ENCODE measurements around the gene NPAS3.

The NPAS3 gene

DNA sequence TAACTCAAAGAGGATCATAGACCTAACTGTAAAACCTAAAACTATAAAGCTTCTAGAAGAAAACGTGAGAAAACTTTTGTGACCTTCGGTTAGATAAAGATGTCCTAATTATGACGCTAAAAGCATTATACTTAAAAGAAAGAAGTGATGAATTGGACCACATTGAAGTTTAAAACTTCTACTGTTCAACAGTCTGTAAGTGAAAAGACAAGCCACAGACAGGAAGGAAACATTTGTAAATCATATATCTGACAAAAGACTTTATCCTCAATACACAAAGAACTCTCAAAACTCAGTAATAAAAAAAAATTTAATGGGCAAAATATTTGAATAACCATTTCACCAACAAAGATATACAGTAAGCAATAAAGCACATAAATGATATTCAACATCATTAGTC is 667.9 kb downstream of the NPAS3 start:
- in situ Hi-C loops (cut with MboI; ENCODE audit: low sequenced_read_pairs) = no loop called here

DNA sequence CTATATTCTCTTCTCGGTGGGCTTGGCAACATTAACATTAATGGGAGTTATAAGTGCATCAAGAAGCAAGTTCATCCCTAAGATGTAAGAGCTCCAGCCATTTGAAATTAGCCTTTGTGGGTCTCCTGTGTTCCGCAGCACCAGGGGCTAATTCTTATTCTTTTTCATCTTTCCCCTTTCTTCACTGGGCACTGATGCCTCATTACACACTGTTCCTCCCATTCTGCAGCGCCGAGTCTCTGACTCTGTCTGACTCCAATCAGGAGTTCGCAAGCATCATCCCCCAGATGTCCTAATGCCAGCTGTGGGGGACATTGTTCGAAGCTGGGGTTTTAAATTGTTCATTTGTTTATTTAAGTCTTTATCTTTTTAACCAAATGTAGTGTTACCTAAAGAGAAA is 670.9 kb downstream of the NPAS3 start:
- in situ Hi-C loops (cut with MboI; ENCODE audit: low sequenced_read_pairs) = no loop called here

DNA sequence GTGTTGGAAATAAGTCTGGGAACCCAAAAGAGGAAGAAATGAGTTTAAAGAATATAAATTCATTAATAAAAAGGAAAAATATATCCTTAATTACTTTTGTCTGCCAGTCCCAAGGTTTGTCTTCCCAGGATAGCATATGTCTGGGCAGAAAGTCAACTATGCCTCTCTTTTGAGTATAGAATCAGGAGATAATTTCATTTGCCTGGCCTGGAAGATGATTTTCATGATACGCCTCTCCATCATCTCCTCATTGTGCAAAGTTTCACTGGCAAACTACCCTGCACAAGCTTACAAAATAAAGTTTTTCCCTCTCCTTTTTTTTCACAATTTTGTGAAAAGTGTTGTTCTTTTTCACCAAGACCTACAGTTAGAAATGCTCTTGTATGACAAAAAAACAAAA is 671.4 kb downstream of the NPAS3 start:
- in situ Hi-C loops (cut with MboI; ENCODE audit: low sequenced_read_pairs) = no loop called here

- in situ Hi-C loops (cut with MboI; ENCODE audit: low sequenced_read_pairs) = no loop called here
Measured at GRCh38 chr14:33611405-33612196, 672.9 kb downstream of the NPAS3 start.

DNA sequence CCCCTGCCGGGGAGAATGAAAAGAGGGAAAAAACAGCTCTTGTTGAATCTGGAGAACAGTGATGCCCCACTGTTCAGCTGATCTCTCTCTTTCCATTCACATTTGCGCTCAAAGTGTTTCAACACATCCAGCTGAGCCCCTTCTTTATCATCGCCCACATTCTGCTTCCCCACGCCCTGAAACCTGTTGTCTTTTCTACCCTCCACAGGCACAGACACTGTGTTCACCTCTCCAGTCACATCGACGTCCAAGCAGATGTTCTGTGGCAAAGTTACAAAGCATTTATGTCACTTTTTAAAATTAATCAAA is 673.5 kb downstream of the NPAS3 start:
- in situ Hi-C loops (cut with MboI; ENCODE audit: low sequenced_read_pairs) = no loop called here

DNA sequence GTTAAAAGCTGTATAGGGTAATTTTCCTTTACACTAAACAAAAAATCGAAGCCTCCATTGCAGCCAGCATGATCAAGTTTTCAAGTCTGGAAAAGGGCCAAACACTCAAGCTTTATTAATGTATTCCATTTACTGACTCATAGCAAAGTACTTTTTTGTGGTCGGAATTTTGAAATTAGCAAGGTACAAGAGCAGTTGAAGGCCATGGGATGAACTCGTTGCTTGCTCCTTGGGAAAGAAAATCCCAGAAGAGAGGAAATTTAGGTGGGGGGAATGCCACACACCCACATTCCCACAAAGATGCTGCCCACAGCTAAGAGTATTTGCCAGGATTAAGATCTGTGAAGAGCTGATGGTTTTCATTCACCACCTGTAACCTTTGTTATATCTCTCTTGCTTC is 678.5 kb downstream of the NPAS3 start:
- in situ Hi-C loops (cut with MboI; ENCODE audit: low sequenced_read_pairs) = no loop called here

- in situ Hi-C loops (cut with MboI; ENCODE audit: low sequenced_read_pairs) = no loop called here
Measured at GRCh38 chr14:33618361-33619105, 679.9 kb downstream of the NPAS3 start.

- in situ Hi-C loops (cut with MboI; ENCODE audit: low sequenced_read_pairs) = no loop called here
Measured at GRCh38 chr14:33622496-33622895, 683.8 kb downstream of the NPAS3 start.

GRCh38 chr14:33629792-33630191 is 691.1 kb downstream of the NPAS3 start:
- in situ Hi-C loops (cut with MboI; ENCODE audit: low sequenced_read_pairs) = no loop called here

GRCh38 chr14:33631021-33631420 is 692.3 kb downstream of the NPAS3 start:
- in situ Hi-C loops (cut with MboI; ENCODE audit: low sequenced_read_pairs) = no loop called here

DNA sequence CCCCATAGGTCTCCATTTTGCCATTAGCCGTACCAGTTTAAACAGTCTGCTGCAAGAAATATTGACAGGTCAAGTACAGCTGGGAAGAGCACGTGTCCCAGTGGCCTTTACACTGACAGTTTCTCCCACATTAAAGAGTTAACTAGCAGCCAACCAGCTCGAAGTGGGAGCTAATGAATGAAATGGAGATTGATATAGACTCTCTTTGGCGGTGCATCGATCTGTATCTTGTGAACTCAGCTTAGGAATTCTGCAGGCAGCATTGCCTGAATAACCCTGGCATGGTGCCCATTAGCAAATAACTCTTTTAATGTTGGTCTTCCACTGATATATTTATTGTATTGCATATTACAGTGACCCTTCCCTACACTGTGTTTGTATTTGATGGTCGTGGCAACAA is 692.8 kb downstream of the NPAS3 start:
- in situ Hi-C loops (cut with MboI; ENCODE audit: low sequenced_read_pairs) = no loop called here

- in situ Hi-C loops (cut with MboI; ENCODE audit: low sequenced_read_pairs) = no loop called here
Measured at GRCh38 chr14:33634631-33635030, 696.0 kb downstream of the NPAS3 start.

GRCh38 chr14:33636716-33637115 is 698.0 kb downstream of the NPAS3 start:
- in situ Hi-C loops (cut with MboI; ENCODE audit: low sequenced_read_pairs) = no loop called here

GRCh38 chr14:33642080-33642479 is 703.4 kb downstream of the NPAS3 start:
- in situ Hi-C loops (cut with MboI; ENCODE audit: low sequenced_read_pairs) = no loop called here

DNA sequence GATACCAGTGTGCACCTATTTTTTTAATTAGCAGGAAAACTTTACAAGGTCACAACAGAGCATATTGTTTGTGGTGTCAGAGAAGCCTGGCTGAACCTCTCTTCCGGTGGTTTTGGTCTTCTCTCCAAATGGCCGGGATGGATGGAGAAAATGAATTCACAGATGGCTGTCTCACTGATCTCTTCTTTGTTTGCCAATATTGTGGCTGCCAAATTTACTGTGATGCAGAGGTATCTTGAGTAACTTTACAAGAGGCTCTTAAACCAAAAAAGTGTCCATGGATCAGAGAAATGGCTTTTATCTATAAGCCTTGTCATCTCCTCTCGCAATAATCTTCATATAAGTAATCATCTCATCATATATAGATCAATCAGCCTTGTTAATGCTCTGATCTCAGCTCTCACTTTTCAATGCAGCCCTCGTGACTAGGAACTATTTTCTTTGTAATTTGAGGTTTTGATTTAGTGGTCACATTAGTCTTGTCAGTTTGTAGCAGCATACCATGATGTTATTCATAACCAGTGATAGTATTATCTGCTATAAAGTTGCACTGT is 704.1 kb downstream of the NPAS3 start:
- in situ Hi-C loops (cut with MboI; ENCODE audit: low sequenced_read_pairs) = no loop called here

DNA sequence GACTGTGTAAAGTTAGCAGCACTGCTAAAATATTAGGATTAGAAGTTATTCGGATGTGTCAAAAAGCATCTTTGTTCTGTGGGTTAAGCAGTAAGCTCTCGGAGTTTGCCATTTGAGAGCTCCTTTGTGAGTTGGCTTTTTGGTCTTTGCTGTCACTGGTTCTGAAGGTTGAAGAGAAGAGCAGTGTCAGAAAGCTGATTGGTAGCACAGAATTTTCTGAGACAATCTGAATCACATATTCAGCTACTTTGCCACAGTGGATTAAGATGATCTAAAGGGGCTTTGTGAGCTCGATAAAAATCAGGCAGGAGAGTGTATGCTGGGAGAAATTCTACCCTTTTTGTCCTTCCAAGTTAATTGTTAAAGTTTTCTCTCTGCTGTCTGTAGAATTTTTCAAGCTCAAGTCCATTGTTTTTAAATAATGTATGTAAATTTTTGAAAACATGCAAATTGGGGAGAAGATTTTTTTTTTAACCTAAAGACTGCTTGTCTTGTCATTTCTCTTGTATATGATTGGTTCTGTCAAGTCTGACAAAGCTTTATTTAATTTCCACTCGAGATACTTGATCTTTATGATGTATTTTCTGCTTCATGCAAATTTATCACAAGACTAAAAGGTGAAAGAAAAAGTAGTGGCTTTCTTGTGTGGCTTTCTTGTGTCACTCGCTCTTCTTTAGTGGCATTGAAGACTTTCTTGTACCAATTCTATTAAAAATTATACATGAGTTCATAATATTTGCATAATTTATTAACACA is 704.9 kb downstream of the NPAS3 start:
- in situ Hi-C loops (cut with MboI; ENCODE audit: low sequenced_read_pairs) = no loop called here

- in situ Hi-C loops (cut with MboI; ENCODE audit: low sequenced_read_pairs) = no loop called here
Measured at GRCh38 chr14:33646692-33647260, 708.1 kb downstream of the NPAS3 start.

DNA sequence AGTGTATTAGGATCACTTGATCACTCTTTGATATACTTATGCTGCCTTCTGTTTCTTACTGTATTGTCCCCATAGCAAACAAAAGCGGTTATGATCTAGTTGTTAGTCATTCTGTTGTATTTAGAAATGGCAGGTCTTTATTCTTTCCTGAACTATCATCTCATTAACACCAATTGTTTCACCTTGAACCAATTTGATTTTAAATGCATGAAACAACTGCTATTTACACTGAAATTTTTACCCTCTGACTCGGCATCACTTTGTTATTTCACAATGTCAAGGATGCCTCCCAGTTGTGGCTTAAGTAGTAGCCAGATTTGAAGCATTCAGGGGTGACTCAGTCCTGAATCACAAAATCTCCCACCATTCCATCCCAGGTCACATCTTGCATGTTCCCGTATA is 708.7 kb downstream of the NPAS3 start:
- in situ Hi-C loops (cut with MboI; ENCODE audit: low sequenced_read_pairs) = no loop called here

- in situ Hi-C loops (cut with MboI; ENCODE audit: low sequenced_read_pairs) = no loop called here
Measured at GRCh38 chr14:33650430-33650829, 711.8 kb downstream of the NPAS3 start.

DNA sequence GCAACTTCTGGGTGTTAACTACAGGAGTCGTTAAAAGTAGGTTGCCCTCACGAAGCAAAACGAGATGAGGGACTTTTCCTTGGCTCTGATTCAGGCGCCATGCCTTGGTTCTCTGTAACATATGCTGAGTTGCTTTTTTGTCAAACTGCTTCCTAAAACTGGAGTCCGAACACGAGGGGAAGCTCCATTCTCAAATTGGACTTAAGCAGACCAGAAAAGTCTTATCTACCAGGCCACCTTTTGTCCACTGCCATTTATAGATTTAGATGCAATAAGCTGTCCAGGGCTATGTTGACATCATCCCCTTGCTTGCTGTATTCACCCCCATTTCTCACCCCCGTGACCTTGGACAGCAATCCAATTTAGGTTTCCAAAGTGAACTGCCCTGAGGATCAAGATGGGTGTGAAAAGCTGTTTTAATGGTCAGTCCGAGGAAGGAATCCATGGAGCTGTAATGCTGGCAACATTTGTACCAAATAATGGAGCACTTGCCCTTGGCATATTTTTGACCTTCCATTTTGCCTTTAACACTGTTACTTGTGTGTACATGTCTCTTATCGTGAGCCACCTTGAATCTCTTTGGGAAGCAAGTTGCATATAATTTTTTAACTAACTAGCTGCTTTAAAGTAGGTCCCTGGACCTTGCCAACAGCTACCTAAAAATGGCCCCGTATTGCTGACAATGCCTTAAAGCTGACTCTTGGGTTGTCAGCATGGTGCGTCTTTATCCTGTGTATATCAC is 714.1 kb downstream of the NPAS3 start:
- in situ Hi-C loops (cut with MboI; ENCODE audit: low sequenced_read_pairs) = no loop called here

GRCh38 chr14:33653308-33653695 is 714.6 kb downstream of the NPAS3 start:
- in situ Hi-C loops (cut with MboI; ENCODE audit: low sequenced_read_pairs) = no loop called here
